H4 (cell line): Measurements from ENCODE around the gene ELP4. TPM values are rescaled to one million over a fixed set of nuclear protein-coding genes. Genes with fewer than 3 reads are reported as not detected.

Source experiments
- DNase-seq: peaks from one replicate; pipeline ENCODE4 v3.0.0-alpha.2; 2015; ENCODE audit warnings: low spot score
- total RNA-seq: library from RNA; depleted of rRNA; stranded (reverse); fragments of >200 nt; shearing (Covaris generic); gene quantifications from 2 replicates; pipeline ENCODE4 v1.2.3, GENCODE V29; 2014; rRNA removed

Gene ELP4
- total RNA-seq, 1 experiment from 2014 or later: 52.8 TPM

GRCh38 chr11:31822927-31823643 is 313.5 kb downstream of the ELP4 start:
- DNase-seq: no peak

- DNase-seq: no peak
These were observed 314.2 kb downstream of the ELP4 start for GRCh38 chr11:31823644-31824331.

GRCh38 chr11:31824332-31824878 is 314.8 kb downstream of the ELP4 start:
- no peak for DNase-seq

- DNase-seq: no peak
These were observed 315.6 kb downstream of the ELP4 start for GRCh38 chr11:31824879-31825837.

GRCh38 chr11:31825838-31826484 is 316.4 kb downstream of the ELP4 start:
- no peak for DNase-seq

- DNase-seq: no peak
These were observed 317.2 kb downstream of the ELP4 start for GRCh38 chr11:31826536-31827438.

- peak; percentile 29 for DNase-seq
These were observed 318.1 kb downstream of the ELP4 start for GRCh38 chr11:31827455-31828206.

GRCh38 chr11:31828217-31828616 is 318.6 kb downstream of the ELP4 start:
- DNase-seq: no peak

- DNase-seq: no peak
These were observed 320.8 kb downstream of the ELP4 start for GRCh38 chr11:31830406-31830805.

- DNase-seq: no peak
These were observed 324.7 kb downstream of the ELP4 start for GRCh38 chr11:31834237-31834636.

Other genes starting within 250 kb of the ELP4 start
- gene DCDC1, start 140.0 kb upstream of the ELP4 start, total RNA-seq: 0.08 and 0.31 TPM in 2 replicates
- 12.7 and 14.2 TPM in 2 replicates for gene DNAJC24, start 139.9 kb upstream of the ELP4 start, total RNA-seq
- gene IMMP1L, start 145 bp upstream of the ELP4 start, total RNA-seq: 44.4 and 101 TPM in 2 replicates